HepG2 (cell line): ENCODE data around the gene UBTD2. TPM values are rescaled to one million over a fixed set of nuclear protein-coding genes. Genes with fewer than 3 reads are reported as not detected.
A peak's percentile ranks its signal among the peaks of the same experiment; 100 is the strongest.

Experiments
- ELF4 ChIP-seq: sonication (generic); formaldehyde crosslinking; IDR thresholded peaks from 2 replicates; pipeline ENCODE4 v1.5.0; 2020; ENCODE audit warnings: missing genetic modification reagents, mild to moderate bottlenecking, moderate library complexity, borderline replicate concordance
- FOSL1 ChIP-seq: sonication (generic); formaldehyde crosslinking; IDR thresholded peaks from 2 replicates; pipeline ENCODE4 v1.9.0; 2021; ENCODE audit warnings: missing genetic modification reagents, borderline replicate concordance
- HIVEP1 ChIP-seq: sonication (generic); formaldehyde crosslinking; IDR thresholded peaks from 2 replicates; pipeline ENCODE4 v1.4.0; 2020; ENCODE audit warnings: mild to moderate bottlenecking, missing genetic modification reagents
- KMT2A ChIP-seq: sonication (generic); formaldehyde crosslinking; IDR thresholded peaks from 2 replicates; pipeline ENCODE4 v1.4.0; 2020; ENCODE audit warnings: missing genetic modification reagents
- NAIF1 ChIP-seq: sonication (generic); formaldehyde crosslinking; IDR thresholded peaks from 2 replicates; pipeline ENCODE4 v1.5.0; 2020; ENCODE audit warnings: mild to moderate bottlenecking, missing genetic modification reagents, borderline replicate concordance
- SIN3A ChIP-seq: IDR thresholded peaks from 2 replicates; pipeline ENCODE4 v1.6.1; 2011; ENCODE audit warnings: low read depth, mild to moderate bottlenecking, control low read depth, low read length, borderline replicate concordance
- TSC22D2 ChIP-seq: sonication (generic); formaldehyde crosslinking; IDR thresholded peaks from 2 replicates; pipeline ENCODE4 v1.5.1; 2020; ENCODE audit warnings: missing genetic modification reagents, mild to moderate bottlenecking, borderline replicate concordance
- YEATS2 ChIP-seq: sonication (generic); formaldehyde crosslinking; IDR thresholded peaks from 2 replicates; pipeline ENCODE4 v1.4.0; 2020; ENCODE audit warnings: missing genetic modification reagents, borderline replicate concordance
- ZFP36 ChIP-seq: fragments of 150-350 bp; IDR thresholded peaks from 2 replicates; pipeline ENCODE4 v1.6.1; 2018; ENCODE audit warnings: borderline replicate concordance, low read length, low read depth; ENCODE audit not compliant: partially characterized antibody
- ZFP37 ChIP-seq: sonication (generic); formaldehyde crosslinking; IDR thresholded peaks from 2 replicates; pipeline ENCODE4 v1.4.0; 2020; ENCODE audit warnings: missing genetic modification reagents, borderline replicate concordance
- ZNF33A ChIP-seq: sonication (generic); formaldehyde crosslinking; IDR thresholded peaks from 2 replicates; pipeline ENCODE4 v1.5.1; 2020; ENCODE audit warnings: missing genetic modification reagents, mild to moderate bottlenecking, moderate library complexity, borderline replicate concordance
- ZNF468 ChIP-seq: sonication (generic); formaldehyde crosslinking; IDR thresholded peaks from 2 replicates; pipeline ENCODE4 v1.8.0; 2022; ENCODE audit warnings: mild to moderate bottlenecking, moderate library complexity, missing genetic modification reagents
- ZNF549 ChIP-seq: sonication (generic); formaldehyde crosslinking; IDR thresholded peaks from 2 replicates; pipeline ENCODE4 v1.5.0; 2020; ENCODE audit warnings: missing genetic modification reagents
- ZNF556 ChIP-seq: sonication (generic); formaldehyde crosslinking; IDR thresholded peaks from 2 replicates; pipeline ENCODE4 v1.4.0; 2020; ENCODE audit warnings: mild to moderate bottlenecking, missing genetic modification reagents, borderline replicate concordance
- polyA plus RNA-seq, 8 experiments: library from polyadenylated mRNA; depleted of rRNA in 3 of 8; stranded (reverse) in 7 of 8; unstranded in 1 of 8; fragments of >200 nt; fragmentation: Illumina TruSeq in 4 of 8; extraction: Trizol in 4 of 8; gene quantifications; 2 replicates each; pipeline versions ENCODE4 v1.2.1 to v1.2.3, GENCODE V29; 2011 to 2016; ENCODE audit warnings: low read depth in 4 of 8, missing spikeins in 1 of 8, mixed read lengths in 1 of 8; ENCODE audit not compliant: insufficient read depth in 1 of 8
- total RNA-seq, 5 experiments: library from RNA; depleted of rRNA; stranded (reverse); fragments of >200 nt; fragmentation: Illumina TruSeq; extraction: Trizol; gene quantifications; 2 replicates each; pipeline ENCODE4 v1.2.3, GENCODE V29; 2016; ENCODE audit warnings: low read depth in 1 of 5
- TF ChIP-seq, protein P1 (sequence below): sonication (generic); formaldehyde crosslinking; IDR thresholded peaks from 2 replicates; pipeline ENCODE4 v1.4.0; 2020; ENCODE audit warnings: missing genetic modification reagents, borderline replicate concordance
- TF ChIP-seq, protein P2 (sequence below): sonication (generic); formaldehyde crosslinking; IDR thresholded peaks from 2 replicates; pipeline ENCODE4 v1.9.0; 2021; ENCODE audit warnings: mild to moderate bottlenecking, missing genetic modification reagents
- TF ChIP-seq, protein P3 (sequence below): IDR thresholded peaks from 2 replicates; pipeline ENCODE4 v1.6.1; 2016; ENCODE audit warnings: control low read depth

UBTD2 gene
- total and polyA plus RNA-seq, 2 of the 13 experiments (the other 11 are each of a cell fraction or from before 2014, with no cell fraction given): 15.2 to 24.1 TPM

DNA sequence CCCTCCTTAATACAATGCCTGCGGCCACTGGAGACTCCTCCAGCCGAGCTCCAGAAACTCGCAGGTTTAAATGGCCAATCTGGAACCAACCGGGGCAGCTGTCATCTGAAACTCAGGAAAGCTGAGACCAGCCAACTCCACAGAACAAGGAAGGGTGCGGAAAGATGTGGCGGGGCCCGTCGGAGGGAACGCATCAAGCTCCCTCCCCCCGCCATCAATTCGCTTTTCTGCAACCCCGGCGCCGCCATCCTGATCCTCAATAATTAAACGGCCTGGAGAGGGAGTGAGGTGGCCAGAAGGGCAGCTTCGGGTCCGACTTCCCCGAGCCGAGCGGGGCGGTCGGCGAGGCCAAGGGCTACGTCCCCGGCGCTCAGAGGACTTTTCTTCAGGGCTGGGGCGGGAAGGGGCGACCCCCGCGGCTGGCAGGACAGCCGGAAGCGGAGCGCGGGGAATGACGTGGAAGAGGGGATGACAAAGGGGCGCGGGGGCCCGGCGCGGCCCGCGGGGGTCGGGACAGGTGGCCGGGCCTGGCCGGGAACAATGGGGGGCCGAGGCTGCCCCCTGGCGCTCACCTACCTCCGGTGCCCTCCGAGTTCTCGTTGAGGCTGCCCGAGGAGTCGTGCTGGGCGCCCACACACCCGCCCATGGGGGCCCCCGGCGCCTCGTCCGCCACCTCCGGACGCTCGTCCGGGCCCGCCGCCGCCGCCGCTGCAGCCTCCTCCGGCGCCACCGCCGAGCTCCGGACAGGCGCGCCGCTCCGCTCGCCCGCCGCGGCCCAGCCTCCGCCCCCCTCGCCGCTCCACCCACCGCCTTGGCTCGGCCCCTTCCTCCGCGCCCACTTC is at the start of gene UBTD2 (continued):
- TF ChIP-seq ZFP37 (no peak), ZNF549 (CRISPR knock-in tag) (no peak), ZNF33A (no peak), FOSL1 (CRISPR knock-in tag) (no peak), SIN3A (0 out of 2 replicates have a peak, but pooled peaks have one; percentile 13), ZNF468 (CRISPR knock-in tag) (no peak), YEATS2 (CRISPR knock-in tag) (0 out of 2 replicates have a peak, but pooled peaks have one; percentile 30), ZFP36 (no peak), TSC22D2 (CRISPR knock-in tag) (no peak), ZNF556 (no peak), ELF4 (CRISPR knock-in tag) (no peak), KMT2A (CRISPR knock-in tag) (peak; percentile 84; the same call in 1 of the 2 replicates), HIVEP1 (peak; percentile 36; the same call in 1 of the 2 replicates), NAIF1 (CRISPR knock-in tag) (no peak)
- TF ChIP-seq, protein P1, sequence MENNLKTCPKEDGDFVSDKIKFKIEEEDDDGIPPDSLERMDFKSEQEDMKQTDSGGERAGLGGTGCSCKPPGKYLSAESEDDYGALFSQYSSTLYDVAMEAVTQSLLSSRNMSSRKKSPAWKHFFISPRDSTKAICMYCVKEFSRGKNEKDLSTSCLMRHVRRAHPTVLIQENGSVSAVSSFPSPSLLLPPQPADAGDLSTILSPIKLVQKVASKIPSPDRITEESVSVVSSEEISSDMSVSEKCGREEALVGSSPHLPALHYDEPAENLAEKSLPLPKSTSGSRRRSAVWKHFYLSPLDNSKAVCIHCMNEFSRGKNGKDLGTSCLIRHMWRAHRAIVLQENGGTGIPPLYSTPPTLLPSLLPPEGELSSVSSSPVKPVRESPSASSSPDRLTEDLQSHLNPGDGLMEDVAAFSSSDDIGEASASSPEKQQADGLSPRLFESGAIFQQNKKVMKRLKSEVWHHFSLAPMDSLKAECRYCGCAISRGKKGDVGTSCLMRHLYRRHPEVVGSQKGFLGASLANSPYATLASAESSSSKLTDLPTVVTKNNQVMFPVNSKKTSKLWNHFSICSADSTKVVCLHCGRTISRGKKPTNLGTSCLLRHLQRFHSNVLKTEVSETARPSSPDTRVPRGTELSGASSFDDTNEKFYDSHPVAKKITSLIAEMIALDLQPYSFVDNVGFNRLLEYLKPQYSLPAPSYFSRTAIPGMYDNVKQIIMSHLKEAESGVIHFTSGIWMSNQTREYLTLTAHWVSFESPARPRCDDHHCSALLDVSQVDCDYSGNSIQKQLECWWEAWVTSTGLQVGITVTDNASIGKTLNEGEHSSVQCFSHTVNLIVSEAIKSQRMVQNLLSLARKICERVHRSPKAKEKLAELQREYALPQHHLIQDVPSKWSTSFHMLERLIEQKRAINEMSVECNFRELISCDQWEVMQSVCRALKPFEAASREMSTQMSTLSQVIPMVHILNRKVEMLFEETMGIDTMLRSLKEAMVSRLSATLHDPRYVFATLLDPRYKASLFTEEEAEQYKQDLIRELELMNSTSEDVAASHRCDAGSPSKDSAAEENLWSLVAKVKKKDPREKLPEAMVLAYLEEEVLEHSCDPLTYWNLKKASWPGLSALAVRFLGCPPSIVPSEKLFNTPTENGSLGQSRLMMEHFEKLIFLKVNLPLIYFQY (CRISPR knock-in tag): peak; percentile 4; the same call in 1 of the 2 replicates
- TF ChIP-seq, protein P2, sequence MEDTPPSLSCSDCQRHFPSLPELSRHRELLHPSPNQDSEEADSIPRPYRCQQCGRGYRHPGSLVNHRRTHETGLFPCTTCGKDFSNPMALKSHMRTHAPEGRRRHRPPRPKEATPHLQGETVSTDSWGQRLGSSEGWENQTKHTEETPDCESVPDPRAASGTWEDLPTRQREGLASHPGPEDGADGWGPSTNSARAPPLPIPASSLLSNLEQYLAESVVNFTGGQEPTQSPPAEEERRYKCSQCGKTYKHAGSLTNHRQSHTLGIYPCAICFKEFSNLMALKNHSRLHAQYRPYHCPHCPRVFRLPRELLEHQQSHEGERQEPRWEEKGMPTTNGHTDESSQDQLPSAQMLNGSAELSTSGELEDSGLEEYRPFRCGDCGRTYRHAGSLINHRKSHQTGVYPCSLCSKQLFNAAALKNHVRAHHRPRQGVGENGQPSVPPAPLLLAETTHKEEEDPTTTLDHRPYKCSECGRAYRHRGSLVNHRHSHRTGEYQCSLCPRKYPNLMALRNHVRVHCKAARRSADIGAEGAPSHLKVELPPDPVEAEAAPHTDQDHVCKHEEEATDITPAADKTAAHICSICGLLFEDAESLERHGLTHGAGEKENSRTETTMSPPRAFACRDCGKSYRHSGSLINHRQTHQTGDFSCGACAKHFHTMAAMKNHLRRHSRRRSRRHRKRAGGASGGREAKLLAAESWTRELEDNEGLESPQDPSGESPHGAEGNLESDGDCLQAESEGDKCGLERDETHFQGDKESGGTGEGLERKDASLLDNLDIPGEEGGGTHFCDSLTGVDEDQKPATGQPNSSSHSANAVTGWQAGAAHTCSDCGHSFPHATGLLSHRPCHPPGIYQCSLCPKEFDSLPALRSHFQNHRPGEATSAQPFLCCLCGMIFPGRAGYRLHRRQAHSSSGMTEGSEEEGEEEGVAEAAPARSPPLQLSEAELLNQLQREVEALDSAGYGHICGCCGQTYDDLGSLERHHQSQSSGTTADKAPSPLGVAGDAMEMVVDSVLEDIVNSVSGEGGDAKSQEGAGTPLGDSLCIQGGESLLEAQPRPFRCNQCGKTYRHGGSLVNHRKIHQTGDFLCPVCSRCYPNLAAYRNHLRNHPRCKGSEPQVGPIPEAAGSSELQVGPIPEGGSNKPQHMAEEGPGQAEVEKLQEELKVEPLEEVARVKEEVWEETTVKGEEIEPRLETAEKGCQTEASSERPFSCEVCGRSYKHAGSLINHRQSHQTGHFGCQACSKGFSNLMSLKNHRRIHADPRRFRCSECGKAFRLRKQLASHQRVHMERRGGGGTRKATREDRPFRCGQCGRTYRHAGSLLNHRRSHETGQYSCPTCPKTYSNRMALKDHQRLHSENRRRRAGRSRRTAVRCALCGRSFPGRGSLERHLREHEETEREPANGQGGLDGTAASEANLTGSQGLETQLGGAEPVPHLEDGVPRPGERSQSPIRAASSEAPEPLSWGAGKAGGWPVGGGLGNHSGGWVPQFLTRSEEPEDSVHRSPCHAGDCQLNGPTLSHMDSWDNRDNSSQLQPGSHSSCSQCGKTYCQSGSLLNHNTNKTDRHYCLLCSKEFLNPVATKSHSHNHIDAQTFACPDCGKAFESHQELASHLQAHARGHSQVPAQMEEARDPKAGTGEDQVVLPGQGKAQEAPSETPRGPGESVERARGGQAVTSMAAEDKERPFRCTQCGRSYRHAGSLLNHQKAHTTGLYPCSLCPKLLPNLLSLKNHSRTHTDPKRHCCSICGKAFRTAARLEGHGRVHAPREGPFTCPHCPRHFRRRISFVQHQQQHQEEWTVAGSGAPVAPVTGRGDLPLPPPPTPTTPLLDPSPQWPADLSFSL (CRISPR knock-in tag): no peak
- TF ChIP-seq, protein P3, sequence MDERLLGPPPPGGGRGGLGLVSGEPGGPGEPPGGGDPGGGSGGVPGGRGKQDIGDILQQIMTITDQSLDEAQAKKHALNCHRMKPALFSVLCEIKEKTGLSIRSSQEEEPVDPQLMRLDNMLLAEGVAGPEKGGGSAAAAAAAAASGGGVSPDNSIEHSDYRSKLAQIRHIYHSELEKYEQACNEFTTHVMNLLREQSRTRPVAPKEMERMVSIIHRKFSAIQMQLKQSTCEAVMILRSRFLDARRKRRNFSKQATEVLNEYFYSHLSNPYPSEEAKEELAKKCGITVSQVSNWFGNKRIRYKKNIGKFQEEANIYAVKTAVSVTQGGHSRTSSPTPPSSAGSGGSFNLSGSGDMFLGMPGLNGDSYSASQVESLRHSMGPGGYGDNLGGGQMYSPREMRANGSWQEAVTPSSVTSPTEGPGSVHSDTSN (CRISPR knock-in tag): no peak
